ENCODE results near the gene DPF1. TPM values are rescaled to one million over a fixed set of nuclear protein-coding genes. Genes with fewer than 3 reads are reported as not detected.

DPF1 gene
- total RNA-seq, 1 experiment from 2014 or later = 7.5 TPM

DNA sequence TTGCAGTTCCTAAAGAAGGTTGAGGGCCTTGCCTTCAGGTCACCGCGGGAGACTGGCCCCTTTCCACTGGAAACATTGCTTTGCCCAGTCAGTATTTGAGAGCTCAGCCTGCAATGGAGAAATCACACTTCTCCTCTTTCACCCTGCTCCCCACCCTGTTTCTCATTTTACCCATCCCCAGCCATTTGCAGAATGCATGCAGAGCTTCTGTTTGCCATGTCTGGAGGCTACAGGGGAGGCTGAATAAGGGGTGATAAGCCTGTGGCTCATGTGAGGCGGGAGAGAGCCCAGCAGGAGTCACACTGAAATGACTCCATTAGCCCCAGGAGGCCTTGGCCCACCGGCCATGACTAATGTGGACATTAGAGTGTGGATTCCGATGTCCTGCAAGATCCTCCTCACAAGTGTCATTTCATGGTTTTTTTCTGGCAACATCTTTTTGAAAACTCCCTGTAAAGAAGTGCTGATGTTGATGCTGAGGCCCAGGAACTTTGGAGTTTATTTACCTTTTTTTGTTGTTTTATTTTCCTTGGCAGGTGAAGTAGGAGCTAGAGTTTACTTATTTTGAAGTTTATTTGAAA, 46.7 kb upstream of the DPF1 start:
- Histone ChIP-seq H3K27me3 (ENCODE audit: control insufficient read depth, insufficient read depth, low read length) (no peaks in the 10 kb centered on the region), H3K4me3 (ENCODE audit: low read depth in 2 of 2, low read length in 2 of 2) (peak overlapping the region in 1 of 2 experiments; percentile 32; a peak in 2 of 4 replicates), H3K27ac (ENCODE audit: low read length) (peak overlapping the region; percentile 99), H3K9me3 (ENCODE audit: control insufficient read depth, insufficient read depth, low read depth, low read length) (no peaks in the 10 kb centered on the region), H3K36me3 (ENCODE audit: control insufficient read depth, insufficient read depth, low read length) (0 out of 2 replicates have a peak, but pooled peaks cover 2% of the 10 kb centered on the region), H3K4me1 (ENCODE audit: control insufficient read depth, insufficient read depth, low read length) (peaks cover 83% of the 10 kb centered on the region)
- ATAC-seq = peak; percentile 85
- CTCF ChIA-PET = interaction anchor here (0.5 to 1.3 kb wide), 5 partner anchors 14 to 326 kb away, joined by 3 to 4 read pairs (median 3); partner anchors contain the start of gene CATSPERG
- BruUV-seq (replicated peaks) = no TSS peak
- TF ChIP-seq SIN3A (IDR thresholded peaks at IDR 0.05; ENCODE audit: borderline replicate concordance, insufficient read depth, low read depth, low read length) (no peak), TCF7L2 (IDR thresholded peaks at IDR 0.05; ENCODE audit: low read depth, low read length) (peak; percentile 94), POLR2AphosphoS5 (IDR thresholded peaks at IDR 0.05; ENCODE audit: low read depth, low read length) (peak; percentile 78; the same call in 1 of the 2 replicates)
- TF ChIP-seq, protein P1, sequence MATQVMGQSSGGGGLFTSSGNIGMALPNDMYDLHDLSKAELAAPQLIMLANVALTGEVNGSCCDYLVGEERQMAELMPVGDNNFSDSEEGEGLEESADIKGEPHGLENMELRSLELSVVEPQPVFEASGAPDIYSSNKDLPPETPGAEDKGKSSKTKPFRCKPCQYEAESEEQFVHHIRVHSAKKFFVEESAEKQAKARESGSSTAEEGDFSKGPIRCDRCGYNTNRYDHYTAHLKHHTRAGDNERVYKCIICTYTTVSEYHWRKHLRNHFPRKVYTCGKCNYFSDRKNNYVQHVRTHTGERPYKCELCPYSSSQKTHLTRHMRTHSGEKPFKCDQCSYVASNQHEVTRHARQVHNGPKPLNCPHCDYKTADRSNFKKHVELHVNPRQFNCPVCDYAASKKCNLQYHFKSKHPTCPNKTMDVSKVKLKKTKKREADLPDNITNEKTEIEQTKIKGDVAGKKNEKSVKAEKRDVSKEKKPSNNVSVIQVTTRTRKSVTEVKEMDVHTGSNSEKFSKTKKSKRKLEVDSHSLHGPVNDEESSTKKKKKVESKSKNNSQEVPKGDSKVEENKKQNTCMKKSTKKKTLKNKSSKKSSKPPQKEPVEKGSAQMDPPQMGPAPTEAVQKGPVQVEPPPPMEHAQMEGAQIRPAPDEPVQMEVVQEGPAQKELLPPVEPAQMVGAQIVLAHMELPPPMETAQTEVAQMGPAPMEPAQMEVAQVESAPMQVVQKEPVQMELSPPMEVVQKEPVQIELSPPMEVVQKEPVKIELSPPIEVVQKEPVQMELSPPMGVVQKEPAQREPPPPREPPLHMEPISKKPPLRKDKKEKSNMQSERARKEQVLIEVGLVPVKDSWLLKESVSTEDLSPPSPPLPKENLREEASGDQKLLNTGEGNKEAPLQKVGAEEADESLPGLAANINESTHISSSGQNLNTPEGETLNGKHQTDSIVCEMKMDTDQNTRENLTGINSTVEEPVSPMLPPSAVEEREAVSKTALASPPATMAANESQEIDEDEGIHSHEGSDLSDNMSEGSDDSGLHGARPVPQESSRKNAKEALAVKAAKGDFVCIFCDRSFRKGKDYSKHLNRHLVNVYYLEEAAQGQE (IDR thresholded peaks at IDR 0.05; ENCODE audit: insufficient read depth in 1 of 2, low read depth in 2 of 2, low read length in 1 of 2) = peak in 1 of 2 experiments; percentile 40; a peak in 1 of 4 replicates
- POLR2A ChIA-PET = interaction anchor here (0.6 to 1.4 kb wide), 4 partner anchors 8 to 83 kb away, joined by 3 to 8 read pairs (median 4); partner anchors contain the start of gene C19orf33
- intact Hi-C loops (cut with micrococcal nuclease; ENCODE audit: unreplicated experiment) = no loop called here
- in situ Hi-C loops (cut with HindIII; ENCODE audit: low pct_unique_long_range_greater_than_20kb, low sequenced_read_pairs) = no loop called here
- peak; percentile 89 for DNase-seq (ENCODE audit: low read depth, low spot score)

DNA sequence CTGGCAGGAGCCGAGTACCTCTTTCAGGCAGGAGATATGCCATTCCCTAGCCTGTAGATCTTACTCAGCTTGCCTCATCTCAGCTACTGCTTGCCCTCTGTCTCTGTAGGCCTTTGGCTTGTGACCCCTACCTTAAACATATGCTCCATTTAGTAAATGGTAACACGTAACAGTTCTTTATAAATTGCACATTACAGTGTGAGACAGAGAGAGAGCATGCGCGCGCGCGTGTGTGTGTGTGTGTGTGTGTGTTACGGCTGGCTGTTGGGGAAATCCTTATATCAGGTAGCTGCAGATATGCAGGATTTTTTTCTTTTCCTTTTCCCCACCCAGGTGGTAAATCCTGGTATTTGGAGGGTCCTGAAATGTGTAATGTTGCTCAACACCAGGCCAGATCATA, 44.5 kb upstream of the DPF1 start:
- no peaks in the 10 kb centered on the region for H3K27me3 ChIP-seq (ENCODE audit: control insufficient read depth, insufficient read depth, low read length)
- H3K4me1 ChIP-seq (ENCODE audit: control insufficient read depth, insufficient read depth, low read length) = peaks cover 69% of the 10 kb centered on the region
- ChIA-PET POLR2A (interaction anchor here (0.7 kb wide), 1 partner anchor 43 kb away, joined by 6 read pairs; no protein-coding TSS in a partner anchor), CTCF (no interaction called here)
- DNase-seq (ENCODE audit: low read depth, low spot score) (no peak), ATAC-seq (no peak)
- peak overlapping the region; percentile 65 to 97 for H3K4me3 ChIP-seq (ENCODE audit: low read depth in 2 of 2, low read length in 2 of 2)
- in situ Hi-C loops (cut with HindIII; ENCODE audit: low pct_unique_long_range_greater_than_20kb, low sequenced_read_pairs) (no loop called here), intact Hi-C loops (cut with micrococcal nuclease; ENCODE audit: unreplicated experiment) (no loop called here)
- H3K27ac ChIP-seq (ENCODE audit: low read length) = peak overlapping the region; percentile 99
- TF ChIP-seq POLR2AphosphoS5 (IDR thresholded peaks at IDR 0.05; ENCODE audit: low read depth, low read length) = peak; percentile 37; the same call in 1 of the 2 replicates
- TF ChIP-seq SIN3A (IDR thresholded peaks at IDR 0.05; ENCODE audit: borderline replicate concordance, insufficient read depth, low read depth, low read length) = no peak
- TF ChIP-seq, protein P1 (IDR thresholded peaks at IDR 0.05; ENCODE audit: insufficient read depth in 1 of 2, low read depth in 2 of 2, low read length in 1 of 2) = no peak
- no peak for TF ChIP-seq TCF7L2 (IDR thresholded peaks at IDR 0.05; ENCODE audit: low read depth, low read length)
- H3K36me3 ChIP-seq (ENCODE audit: control insufficient read depth, insufficient read depth, low read length) = no peaks in the 10 kb centered on the region
- no TSS peak for BruUV-seq (replicated peaks)
- H3K9me3 ChIP-seq (ENCODE audit: control insufficient read depth, insufficient read depth, low read depth, low read length) = no peaks in the 10 kb centered on the region

Measured in Panc1 (cell line).